ENCODE results near the gene SAFB2. TPM values are rescaled to one million over a fixed set of nuclear protein-coding genes. Genes with fewer than 3 reads are reported as not detected.

SAFB2 gene
- total and polyA plus RNA-seq, 9 of the 15 experiments (the other 6 are each of a cell fraction or from before 2014, with no cell fraction given) = 4.5 to 103 (median 47.3) TPM

DNA sequence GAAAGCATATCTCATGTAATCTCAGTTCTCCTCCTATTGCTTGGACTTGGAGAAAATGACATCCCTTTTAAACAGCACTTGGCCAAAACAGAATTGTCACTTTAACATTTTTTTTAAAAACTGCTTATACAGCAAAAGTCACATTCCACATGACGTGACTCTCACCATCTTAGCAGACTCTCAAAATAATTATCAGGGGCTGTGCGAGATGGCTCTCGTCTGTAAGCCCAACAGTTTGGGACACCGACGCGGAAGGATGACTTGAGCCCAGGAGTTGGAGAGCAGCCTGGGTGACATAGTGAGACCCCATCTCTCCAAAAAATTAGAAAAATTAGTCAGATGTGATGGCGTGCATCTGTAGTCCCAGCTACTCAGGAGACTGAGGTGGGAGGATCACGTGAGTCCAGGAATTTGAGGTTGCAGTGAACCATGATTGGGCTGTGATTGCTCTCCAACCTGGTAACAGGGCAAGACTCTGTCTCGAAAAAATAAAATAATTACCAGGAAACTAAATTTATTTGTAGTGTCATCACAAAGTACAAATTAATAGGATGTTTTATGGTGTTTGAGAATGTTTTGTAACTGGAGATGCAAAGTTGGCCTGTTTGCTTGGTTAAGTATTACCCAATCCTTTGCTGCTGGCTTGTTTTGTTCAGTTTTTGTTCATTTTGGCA, 9.1 kb upstream of the SAFB2 start (continued):
- TF ChIP-seq ZC3H11A (IDR thresholded peaks at IDR 0.05; ENCODE audit: low read depth, low read length) (no peak), RBBP5 (IDR thresholded peaks at IDR 0.05; ENCODE audit: borderline replicate concordance, insufficient read depth, low read length, poor library complexity, severe bottlenecking) (no peak), KAT2B (IDR thresholded peaks at IDR 0.05; ENCODE audit: low read depth, low read length) (no peak), C11orf30 (IDR thresholded peaks at IDR 0.05; ENCODE audit: low read depth) (peak; percentile 87), MAFK (IDR thresholded peaks at IDR 0.05; ENCODE audit: low read length) (peak; percentile 86), ESRRB (CRISPR knock-in tag; IDR thresholded peaks at IDR 0.05; ENCODE audit: borderline replicate concordance) (no peak), ZNF316 (IDR thresholded peaks at IDR 0.05) (peak; percentile 94)

DNA sequence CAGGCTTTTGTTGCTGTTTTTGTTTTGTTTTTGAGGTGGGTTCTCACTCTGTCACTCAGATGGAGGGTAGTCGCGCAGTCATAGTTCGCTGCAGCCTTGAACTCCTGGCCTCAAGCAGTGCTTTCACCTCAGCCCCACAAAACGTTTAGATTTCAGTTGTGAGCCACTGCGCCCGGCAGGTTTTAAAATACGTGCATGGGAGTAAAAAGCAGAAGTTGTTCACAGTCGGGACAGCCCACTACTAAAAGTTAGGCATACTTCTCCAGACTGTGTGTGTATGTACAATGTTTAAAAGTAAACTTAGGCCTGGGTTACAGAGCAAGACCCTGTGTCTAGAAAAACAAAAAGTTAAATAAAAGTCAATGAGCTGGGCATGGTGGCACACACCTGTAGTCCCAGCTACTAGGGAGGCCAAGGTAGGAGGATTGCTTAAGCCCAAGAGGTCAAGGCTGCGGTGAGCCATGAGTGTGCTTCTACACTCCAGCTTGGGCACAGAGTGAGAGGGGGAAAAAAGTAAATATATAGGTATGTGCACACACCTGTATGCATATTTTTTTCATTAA, 6.4 kb upstream of the SAFB2 start:
- Histone ChIP-seq H3K27me3 (ENCODE audit: control insufficient read depth in 2 of 2, insufficient read depth in 2 of 2, low read length in 2 of 2) (no peaks in the 10 kb centered on the region), H3K27ac (ENCODE audit: extremely low read depth, low read depth, low read length) (peak overlapping the region; percentile 34; the same call in 2 of the 3 replicates), H3K9me1 (ENCODE audit: control insufficient read depth, insufficient read depth, low read length) (peaks cover 15% of the 10 kb centered on the region), H2AFZ (ENCODE audit: low read depth, low read length) (no peak overlapping the region), H3K79me2 (ENCODE audit: control insufficient read depth, insufficient read depth, low read length) (peaks cover 98% of the 10 kb centered on the region), H4K20me1 (replicated peaks; ENCODE audit: control insufficient read depth, insufficient read depth, low read length) (peaks cover 76% of the 10 kb centered on the region; the same call in 1 of the 2 replicates), H3K9me3 (replicated peaks; ENCODE audit: control insufficient read depth, insufficient read depth, low read depth, low read length) (no peaks in the 10 kb centered on the region), H3K4me1 (replicated peaks in 1 of 2; ENCODE audit: control insufficient read depth in 2 of 2, insufficient read depth in 2 of 2, low read length in 2 of 2) (peaks cover 22 to 43% of the 10 kb centered on the region in 2 experiments), H3K9ac (ENCODE audit: insufficient read depth in 1 of 2, low read depth in 2 of 2, low read length in 2 of 2) (no peak overlapping the region), H3K4me3 (no peak overlapping the region), H3K4me2 (ENCODE audit: insufficient read depth, low read length) (no peak overlapping the region), H3K36me3 (ENCODE audit: control insufficient read depth, insufficient read depth, low read length) (peaks cover 90% of the 10 kb centered on the region)
- FAIRE-seq = no peak
- no peak for ATAC-seq
- 65% methylated on average over 9 of the region's 9 CpGs for WGBS (ENCODE audit: insufficient coverage, low coverage, missing lambda C conversion rate)
- in situ Hi-C loops (cut with MboI) (no loop called here), intact Hi-C loops (cut with micrococcal nuclease) (loop anchor here (10.0 kb wide), 1 partner anchor 56 kb away; the partner anchor contains the start of genes HSD11B1L and MICOS13)
- CTCF ChIA-PET (ENCODE audit: low intra/inter-chr PET ratio) = no interaction called here
- DNase-seq (ENCODE audit: extremely low read depth in 1 of 4, low spot score in 3 of 4) = no peak
- POLR2A ChIA-PET = interaction anchor here (0.6 to 0.7 kb wide), 2 partner anchors 21 to 62 kb away, joined by 3 read pairs; no protein-coding TSS in a partner anchor
- no TSS peak for BruUV-seq (replicated peaks)
- no peak for TF ChIP-seq TBP (optimal IDR thresholded peaks at IDR 0.05; ENCODE audit: low read depth, low read length)
- no peak for TF ChIP-seq DDX20 (tag; IDR thresholded peaks at IDR 0.05; ENCODE audit: low read depth)
- TF ChIP-seq, protein P1, sequence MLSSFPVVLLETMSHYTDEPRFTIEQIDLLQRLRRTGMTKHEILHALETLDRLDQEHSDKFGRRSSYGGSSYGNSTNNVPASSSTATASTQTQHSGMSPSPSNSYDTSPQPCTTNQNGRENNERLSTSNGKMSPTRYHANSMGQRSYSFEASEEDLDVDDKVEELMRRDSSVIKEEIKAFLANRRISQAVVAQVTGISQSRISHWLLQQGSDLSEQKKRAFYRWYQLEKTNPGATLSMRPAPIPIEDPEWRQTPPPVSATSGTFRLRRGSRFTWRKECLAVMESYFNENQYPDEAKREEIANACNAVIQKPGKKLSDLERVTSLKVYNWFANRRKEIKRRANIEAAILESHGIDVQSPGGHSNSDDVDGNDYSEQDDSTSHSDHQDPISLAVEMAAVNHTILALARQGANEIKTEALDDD (IDR thresholded peaks at IDR 0.05) = 0 out of 2 replicates have a peak, but pooled peaks have one; percentile 37

Measured in K562 (cell line).